ENCODE results near the gene CYB5D1. TPM values are rescaled to one million over a fixed set of nuclear protein-coding genes. Genes with fewer than 3 reads are reported as not detected.

Gene CYB5D1
- total RNA-seq, 2 experiments from 2014 or later = 18.1 to 24.8 TPM

DNA sequence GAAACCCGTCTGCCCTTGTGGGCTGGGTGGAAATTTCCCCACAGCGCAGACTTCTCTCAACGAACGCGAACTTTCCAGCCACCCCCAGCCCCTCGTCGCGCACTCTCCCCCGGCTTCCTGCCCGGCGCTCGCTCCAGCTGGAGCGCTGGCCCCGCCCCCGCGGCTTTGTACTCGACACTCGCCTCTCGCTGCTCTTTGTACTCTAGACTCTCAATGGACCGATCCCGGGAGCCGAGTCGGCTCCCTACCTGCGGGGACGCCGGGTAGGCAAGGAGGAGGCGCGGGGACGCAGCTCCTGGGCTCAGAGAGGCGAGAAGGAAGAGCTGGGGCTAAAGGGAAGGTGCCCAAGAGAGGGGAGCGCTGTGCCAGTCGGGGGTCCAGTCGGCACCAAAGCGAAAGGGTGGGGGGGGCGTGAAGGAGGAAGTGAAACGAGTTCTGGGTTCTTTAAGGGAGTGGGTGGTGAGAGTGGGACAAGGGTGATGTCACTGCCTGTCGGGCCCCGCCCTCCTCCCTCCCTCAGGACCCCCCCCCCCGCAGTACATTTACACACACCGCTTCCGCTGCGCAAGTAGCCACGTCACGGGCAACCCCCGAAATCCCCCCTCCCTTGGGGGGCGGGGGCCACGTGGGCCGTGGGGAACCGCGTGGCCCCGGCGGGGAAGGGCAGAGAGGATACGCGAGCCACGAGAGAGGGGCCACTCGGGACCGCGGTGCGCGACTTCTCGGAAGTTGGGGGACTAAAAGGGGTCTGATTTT lies 14.1 kb upstream of the CYB5D1 start:
- no TSS peak for BruUV-seq (replicated peaks)
- TF ChIP-seq, protein P1, sequence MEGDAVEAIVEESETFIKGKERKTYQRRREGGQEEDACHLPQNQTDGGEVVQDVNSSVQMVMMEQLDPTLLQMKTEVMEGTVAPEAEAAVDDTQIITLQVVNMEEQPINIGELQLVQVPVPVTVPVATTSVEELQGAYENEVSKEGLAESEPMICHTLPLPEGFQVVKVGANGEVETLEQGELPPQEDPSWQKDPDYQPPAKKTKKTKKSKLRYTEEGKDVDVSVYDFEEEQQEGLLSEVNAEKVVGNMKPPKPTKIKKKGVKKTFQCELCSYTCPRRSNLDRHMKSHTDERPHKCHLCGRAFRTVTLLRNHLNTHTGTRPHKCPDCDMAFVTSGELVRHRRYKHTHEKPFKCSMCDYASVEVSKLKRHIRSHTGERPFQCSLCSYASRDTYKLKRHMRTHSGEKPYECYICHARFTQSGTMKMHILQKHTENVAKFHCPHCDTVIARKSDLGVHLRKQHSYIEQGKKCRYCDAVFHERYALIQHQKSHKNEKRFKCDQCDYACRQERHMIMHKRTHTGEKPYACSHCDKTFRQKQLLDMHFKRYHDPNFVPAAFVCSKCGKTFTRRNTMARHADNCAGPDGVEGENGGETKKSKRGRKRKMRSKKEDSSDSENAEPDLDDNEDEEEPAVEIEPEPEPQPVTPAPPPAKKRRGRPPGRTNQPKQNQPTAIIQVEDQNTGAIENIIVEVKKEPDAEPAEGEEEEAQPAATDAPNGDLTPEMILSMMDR (conservative IDR thresholded peaks at IDR 0.05; ENCODE audit: low read length) = no peak
- TF ChIP-seq EZH2phosphoT487 (IDR thresholded peaks at IDR 0.05; ENCODE audit: borderline replicate concordance, low read depth, low read length) = no peak
- H3K79me2 ChIP-seq (ENCODE audit: insufficient read depth, low read depth, low read length) = peaks cover 43% of the 10 kb centered on the region; the same call in 1 of the 2 replicates

DNA sequence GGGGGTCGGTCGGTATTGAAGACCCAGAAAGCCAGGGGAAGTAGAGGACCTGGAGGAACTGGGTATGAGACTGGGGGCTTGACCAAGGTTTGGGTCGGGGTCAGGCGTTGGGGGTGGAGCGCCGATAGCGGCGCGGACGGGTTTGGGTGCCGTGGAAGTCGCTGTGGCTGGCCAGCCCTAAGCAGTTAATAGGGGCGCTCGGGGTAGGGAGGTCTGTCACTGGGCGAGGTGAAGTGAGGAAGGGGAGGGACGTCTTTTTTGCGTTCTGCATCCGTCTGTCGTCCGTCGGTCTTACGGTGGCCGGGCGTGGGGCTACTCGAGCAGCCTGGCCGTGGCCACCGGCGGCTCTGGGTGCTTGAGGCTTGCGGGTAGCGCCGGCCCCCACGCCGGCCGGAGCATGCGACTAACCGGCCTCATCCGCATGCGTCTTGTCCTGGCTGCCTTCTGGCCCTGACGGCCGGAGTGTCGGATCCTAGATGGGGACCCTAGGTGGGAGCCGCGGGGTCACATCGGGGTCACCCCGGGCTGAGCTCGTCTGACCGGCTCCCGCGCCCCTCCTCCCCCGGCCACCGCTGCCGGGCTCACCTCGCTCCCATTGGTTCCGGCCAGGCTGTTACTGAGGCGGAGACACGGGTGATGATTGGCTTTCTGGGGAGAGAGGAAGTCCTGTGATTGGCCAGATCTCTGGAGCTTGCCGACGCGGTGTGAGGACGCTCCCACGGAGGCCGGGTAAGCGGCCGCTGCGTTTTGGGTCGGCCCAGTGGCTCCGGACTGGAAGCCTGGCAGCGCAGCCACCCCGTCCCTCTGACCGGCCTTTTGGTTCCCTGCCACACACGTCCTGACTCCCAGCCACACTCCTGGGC lies 13.3 kb upstream of the CYB5D1 start:
- H3K36me3 ChIP-seq (ENCODE audit: insufficient read depth, low read length) = peaks cover 47% of the 10 kb centered on the region
- H3K4me3 ChIP-seq (ENCODE audit: low read depth, low read length, poor library complexity, severe bottlenecking) = peak overlapping the region; percentile 79
- H3K27ac ChIP-seq (ENCODE audit: low read depth, low read length, poor library complexity, severe bottlenecking) = peak overlapping the region; percentile 92
- peaks cover 20% of the 10 kb centered on the region; the same call in 1 of the 2 replicates for H4K20me1 ChIP-seq (ENCODE audit: insufficient read depth, low read length)
- peaks cover 36% of the 10 kb centered on the region; the same call in 1 of the 2 replicates for H3K79me2 ChIP-seq (ENCODE audit: insufficient read depth, low read depth, low read length)
- peaks cover 26% of the 10 kb centered on the region for H3K4me1 ChIP-seq (ENCODE audit: insufficient read depth, low read length, poor library complexity, severe bottlenecking)
- DNase-seq (ENCODE audit: low spot score) = peak; percentile 91
- BruUV-seq (replicated peaks) = no TSS peak
- no peak overlapping the region; the same call in 1 of the 2 replicates for H2AFZ ChIP-seq (ENCODE audit: low read length)
- intact Hi-C loops (cut with micrococcal nuclease; ENCODE audit: unreplicated experiment) = loop anchor here (5.0 kb wide), 1 partner anchor 362 kb away; the partner anchor contains the start of genes POLR2A and SLC35G6
- no peaks in the 10 kb centered on the region for H3K9me2 ChIP-seq (ENCODE audit: insufficient read depth, low read length)
- CTCF ChIA-PET (ENCODE audit: unreplicated experiment) = interaction anchor here (0.5 to 1.2 kb wide), 2 partner anchors 10 to 630 kb away, joined by 4 to 9 read pairs; no protein-coding TSS in a partner anchor
- H3K4me2 ChIP-seq (ENCODE audit: low read length) = peak overlapping the region; percentile 95
- POLR2A ChIA-PET = interaction anchor here (0.9 to 1.0 kb wide), 2 partner anchors 10 to 158 kb away, joined by 4 to 5 read pairs; partner anchors contain the start of gene TP53
- no peak for TF ChIP-seq EZH2phosphoT487 (IDR thresholded peaks at IDR 0.05; ENCODE audit: borderline replicate concordance, low read depth, low read length)
- no peaks in the 10 kb centered on the region for H3K9me3 ChIP-seq (ENCODE audit: low read length)

More for the DNA sequence above, 14.1 kb upstream of the CYB5D1 start:
- Histone ChIP-seq H4K20me1 (ENCODE audit: insufficient read depth, low read length) (peaks cover 20% of the 10 kb centered on the region; the same call in 1 of the 2 replicates), H3K4me2 (ENCODE audit: low read length) (peak overlapping the region; percentile 95), H3K4me3 (ENCODE audit: low read depth, low read length, poor library complexity, severe bottlenecking) (peak overlapping the region; percentile 79), H3K4me1 (ENCODE audit: insufficient read depth, low read length, poor library complexity, severe bottlenecking) (peaks cover 34% of the 10 kb centered on the region), H3K36me3 (ENCODE audit: insufficient read depth, low read length) (peaks cover 39% of the 10 kb centered on the region; the same call in 1 of the 2 replicates), H3K27ac (ENCODE audit: low read depth, low read length, poor library complexity, severe bottlenecking) (peak overlapping the region; percentile 92), H3K9me2 (ENCODE audit: insufficient read depth, low read length) (no peaks in the 10 kb centered on the region), H2AFZ (ENCODE audit: low read length) (no peak overlapping the region; the same call in 1 of the 2 replicates), H3K9me3 (ENCODE audit: low read length) (no peaks in the 10 kb centered on the region)
- ChIA-PET CTCF (ENCODE audit: unreplicated experiment) (interaction anchor here (0.6 kb wide), 1 partner anchor 10 kb away, joined by 6 read pairs; no protein-coding TSS in a partner anchor), POLR2A (no interaction called here)
- peak; percentile 89 for DNase-seq (ENCODE audit: low spot score)
- intact Hi-C loops (cut with micrococcal nuclease; ENCODE audit: unreplicated experiment) = loop anchor here (1.0 to 5.0 kb wide), 2 partner anchors 8 to 361 kb away; partner anchors contain the start of genes POLR2A and SLC35G6

Data from OCI-LY7 (cell line).